ENCODE results near the gene SPRR4.

SPRR4 gene

GRCh38 chr1:152967201-152967600, 3.2 kb upstream of the SPRR4 start:
- Histone ChIP-seq H3K4me2 (ENCODE audit: low read depth, low read length, poor library complexity, severe bottlenecking) (no peak overlapping the region), H3K4me3 (ENCODE audit: insufficient read depth, low read length, poor library complexity, severe bottlenecking) (no peak overlapping the region), H3F3A (ENCODE audit: insufficient read depth) (no peaks in the 10 kb centered on the region), H3K27ac (ENCODE audit: low read depth, low read length) (no peak overlapping the region), H4K20me1 (ENCODE audit: low read depth, low read length) (no peaks in the 10 kb centered on the region), H3K9ac (ENCODE audit: low read length) (no peak overlapping the region), H2AFZ (ENCODE audit: low read depth, low read length, severe bottlenecking) (no peak overlapping the region), H3K36me3 (ENCODE audit: low read length) (no peaks in the 10 kb centered on the region), H3K27me3 (ENCODE audit: low read length) (no peaks in the 10 kb centered on the region), H3K9me2 (replicated peaks; ENCODE audit: insufficient read depth, low read length) (no peaks in the 10 kb centered on the region), H3K9me3 (ENCODE audit: insufficient read depth, low read length) (no peaks in the 10 kb centered on the region), H3K79me2 (ENCODE audit: insufficient read depth, low read length) (no peaks in the 10 kb centered on the region)
- no peak for TF ChIP-seq CTCF (IDR thresholded peaks at IDR 0.05; ENCODE audit: insufficient read depth, low read length, poor library complexity, severe bottlenecking)
- TF ChIP-seq EZH2phosphoT487 (conservative IDR thresholded peaks at IDR 0.05; ENCODE audit: low read length), result no peak

GRCh38 chr1:152968248-152968647, 2.2 kb upstream of the SPRR4 start:
- H3K27ac ChIP-seq (ENCODE audit: low read depth, low read length), result no peak overlapping the region
- no peak for TF ChIP-seq EZH2phosphoT487 (conservative IDR thresholded peaks at IDR 0.05; ENCODE audit: low read length)
- TF ChIP-seq CTCF (IDR thresholded peaks at IDR 0.05; ENCODE audit: insufficient read depth, low read length, poor library complexity, severe bottlenecking), result no peak
- no peaks in the 10 kb centered on the region for H3K27me3 ChIP-seq (ENCODE audit: low read length)
- H3K79me2 ChIP-seq (ENCODE audit: insufficient read depth, low read length), result no peaks in the 10 kb centered on the region
- no peaks in the 10 kb centered on the region for H3K9me2 ChIP-seq (replicated peaks; ENCODE audit: insufficient read depth, low read length)
- no peak overlapping the region for H3K4me2 ChIP-seq (ENCODE audit: low read depth, low read length, poor library complexity, severe bottlenecking)
- no peaks in the 10 kb centered on the region for H4K20me1 ChIP-seq (ENCODE audit: low read depth, low read length)
- H3K9ac ChIP-seq (ENCODE audit: low read length), result no peak overlapping the region
- no peaks in the 10 kb centered on the region for H3F3A ChIP-seq (ENCODE audit: insufficient read depth)
- H2AFZ ChIP-seq (ENCODE audit: low read depth, low read length, severe bottlenecking), result no peak overlapping the region
- H3K36me3 ChIP-seq (ENCODE audit: low read length), result no peaks in the 10 kb centered on the region
- H3K9me3 ChIP-seq (ENCODE audit: insufficient read depth, low read length), result no peaks in the 10 kb centered on the region
- no peak overlapping the region for H3K4me3 ChIP-seq (ENCODE audit: insufficient read depth, low read length, poor library complexity, severe bottlenecking)

- no peak for TF ChIP-seq EZH2phosphoT487 (conservative IDR thresholded peaks at IDR 0.05; ENCODE audit: low read length)
- TF ChIP-seq CTCF (IDR thresholded peaks at IDR 0.05; ENCODE audit: insufficient read depth, low read length, poor library complexity, severe bottlenecking), result no peak
- Histone ChIP-seq H3K9ac (ENCODE audit: low read length) (no peak overlapping the region), H3K4me2 (ENCODE audit: low read depth, low read length, poor library complexity, severe bottlenecking) (no peak overlapping the region), H3K9me2 (replicated peaks; ENCODE audit: insufficient read depth, low read length) (no peaks in the 10 kb centered on the region), H3F3A (ENCODE audit: insufficient read depth) (no peaks in the 10 kb centered on the region), H3K79me2 (ENCODE audit: insufficient read depth, low read length) (no peaks in the 10 kb centered on the region), H3K27ac (ENCODE audit: low read depth, low read length) (no peak overlapping the region), H3K27me3 (ENCODE audit: low read length) (no peaks in the 10 kb centered on the region), H4K20me1 (ENCODE audit: low read depth, low read length) (no peaks in the 10 kb centered on the region), H3K36me3 (ENCODE audit: low read length) (no peaks in the 10 kb centered on the region), H3K4me3 (ENCODE audit: insufficient read depth, low read length, poor library complexity, severe bottlenecking) (no peak overlapping the region), H3K9me3 (ENCODE audit: insufficient read depth, low read length) (no peaks in the 10 kb centered on the region), H2AFZ (ENCODE audit: low read depth, low read length, severe bottlenecking) (no peak overlapping the region)
Measured at GRCh38 chr1:152969036-152969435, 1.4 kb upstream of the SPRR4 start.
